ENCODE data around the gene C1orf141.

C1orf141 gene

GRCh38 chr1:67114162-67114561, 20.6 kb downstream of the C1orf141 start:
- no peak overlapping the region for H2BK15ac ChIP-seq (ENCODE audit: low read depth, poor library complexity, severe bottlenecking)
- H3K9ac ChIP-seq (ENCODE audit: low read length), result no peak overlapping the region
- H2BK5ac ChIP-seq (ENCODE audit: low read depth, low read length, poor library complexity, severe bottlenecking), result no peak overlapping the region
- no peak overlapping the region for H4K91ac ChIP-seq (ENCODE audit: low read length)
- H3K27ac ChIP-seq (ENCODE audit: low read length, poor library complexity, severe bottlenecking), result no peak overlapping the region
- H3K4me1 ChIP-seq (ENCODE audit: control insufficient read depth, insufficient read depth, low read depth, low read length), result peaks cover 1% of the 10 kb centered on the region
- no peaks in the 10 kb centered on the region for H3K27me3 ChIP-seq (ENCODE audit: control insufficient read depth in 1 of 2, insufficient read depth in 1 of 2, low read length in 2 of 2)
- H2BK12ac ChIP-seq (ENCODE audit: low read length in 2 of 2), result no peak overlapping the region
- H3K4me2 ChIP-seq (ENCODE audit: low read length, poor library complexity, severe bottlenecking), result no peak overlapping the region
- H3K36me3 ChIP-seq (ENCODE audit: control insufficient read depth in 1 of 2, insufficient read depth in 2 of 2, low read depth in 1 of 2, low read length in 2 of 2), result no peaks in the 10 kb centered on the region
- no peak overlapping the region for H3K4ac ChIP-seq (ENCODE audit: low read depth in 1 of 2, low read length in 2 of 2)
- no peak overlapping the region for H3K23ac ChIP-seq (ENCODE audit: low read length in 2 of 2)
- no peak overlapping the region for H3K18ac ChIP-seq (ENCODE audit: low read depth in 1 of 2, low read length in 2 of 2)
- H2AK5ac ChIP-seq (ENCODE audit: low read length, severe bottlenecking), result no peak overlapping the region
- DNase-seq, result no peak
- no peak overlapping the region for H2AFZ ChIP-seq (ENCODE audit: low read depth, low read length)
- H3K9me3 ChIP-seq (ENCODE audit: control insufficient read depth, low read length), result no peaks in the 10 kb centered on the region
- H2BK120ac ChIP-seq (ENCODE audit: low read depth, low read length), result no peak overlapping the region
- H3K14ac ChIP-seq (ENCODE audit: low read length in 2 of 2), result no peak overlapping the region
- no peak overlapping the region for H4K8ac ChIP-seq (ENCODE audit: low read length)
- 80% methylated on average over 1 of the region's 2 CpGs for WGBS
- no peak overlapping the region for H3K4me3 ChIP-seq (ENCODE audit: insufficient read depth in 1 of 2, low read depth in 1 of 2, low read length in 2 of 2)
- no peaks in the 10 kb centered on the region for H3K79me1 ChIP-seq (replicated peaks; ENCODE audit: low read length, poor library complexity, severe bottlenecking)

GRCh38 chr1:67110352-67110751, 24.4 kb downstream of the C1orf141 start:
- Histone ChIP-seq H2BK15ac (ENCODE audit: low read depth, poor library complexity, severe bottlenecking) (no peak overlapping the region), H3K4me3 (ENCODE audit: insufficient read depth in 1 of 2, low read depth in 1 of 2, low read length in 2 of 2) (no peak overlapping the region), H2BK5ac (ENCODE audit: low read depth, low read length, poor library complexity, severe bottlenecking) (no peak overlapping the region), H3K27me3 (ENCODE audit: control insufficient read depth in 1 of 2, insufficient read depth in 1 of 2, low read length in 2 of 2) (no peaks in the 10 kb centered on the region), H3K23ac (ENCODE audit: low read length in 2 of 2) (no peak overlapping the region), H3K4me2 (ENCODE audit: low read length, poor library complexity, severe bottlenecking) (no peak overlapping the region), H3K36me3 (ENCODE audit: control insufficient read depth in 1 of 2, insufficient read depth in 2 of 2, low read depth in 1 of 2, low read length in 2 of 2) (no peaks in the 10 kb centered on the region), H3K27ac (ENCODE audit: low read length, poor library complexity, severe bottlenecking) (no peak overlapping the region), H2BK12ac (ENCODE audit: low read length in 2 of 2) (no peak overlapping the region), H3K4ac (ENCODE audit: low read depth in 1 of 2, low read length in 2 of 2) (no peak overlapping the region), H3K9ac (ENCODE audit: low read length) (no peak overlapping the region), H3K9me3 (ENCODE audit: control insufficient read depth, low read length) (no peaks in the 10 kb centered on the region), H3K14ac (ENCODE audit: low read length in 2 of 2) (no peak overlapping the region), H2AK5ac (ENCODE audit: low read length, severe bottlenecking) (no peak overlapping the region), H3K79me1 (replicated peaks; ENCODE audit: low read length, poor library complexity, severe bottlenecking) (no peaks in the 10 kb centered on the region), H2AFZ (ENCODE audit: low read depth, low read length) (no peak overlapping the region), H2BK120ac (ENCODE audit: low read depth, low read length) (no peak overlapping the region), H4K91ac (ENCODE audit: low read length) (no peak overlapping the region), H3K18ac (ENCODE audit: low read depth in 1 of 2, low read length in 2 of 2) (no peak overlapping the region), H4K8ac (ENCODE audit: low read length) (no peak overlapping the region), H3K4me1 (ENCODE audit: control insufficient read depth, insufficient read depth, low read depth, low read length) (peaks cover 1% of the 10 kb centered on the region)
- DNase-seq, result no peak
- no CpG with 5 or more reads among the region's 2 CpGs for WGBS

GRCh38 chr1:67105508-67105907, 29.3 kb downstream of the C1orf141 start:
- H4K91ac ChIP-seq (ENCODE audit: low read length), result no peak overlapping the region
- no peak overlapping the region for H2BK12ac ChIP-seq (ENCODE audit: low read length in 2 of 2)
- H3K27ac ChIP-seq (ENCODE audit: low read length, poor library complexity, severe bottlenecking), result no peak overlapping the region
- no peak overlapping the region for H2BK120ac ChIP-seq (ENCODE audit: low read depth, low read length)
- no peak overlapping the region for H3K4me2 ChIP-seq (ENCODE audit: low read length, poor library complexity, severe bottlenecking)
- no peak overlapping the region for H3K18ac ChIP-seq (ENCODE audit: low read depth in 1 of 2, low read length in 2 of 2)
- H3K9me3 ChIP-seq (ENCODE audit: control insufficient read depth, low read length), result no peaks in the 10 kb centered on the region
- no peak overlapping the region for H2BK15ac ChIP-seq (ENCODE audit: low read depth, poor library complexity, severe bottlenecking)
- no peaks in the 10 kb centered on the region for H3K27me3 ChIP-seq (ENCODE audit: control insufficient read depth in 1 of 2, insufficient read depth in 1 of 2, low read length in 2 of 2)
- H3K4me3 ChIP-seq (ENCODE audit: insufficient read depth in 1 of 2, low read depth in 1 of 2, low read length in 2 of 2), result no peak overlapping the region
- no peak overlapping the region for H2AK5ac ChIP-seq (ENCODE audit: low read length, severe bottlenecking)
- H3K9ac ChIP-seq (ENCODE audit: low read length), result no peak overlapping the region
- H2AFZ ChIP-seq (ENCODE audit: low read depth, low read length), result no peak overlapping the region
- DNase-seq, result no peak
- WGBS, result 97% methylated on average over 2 of the region's 2 CpGs
- no peak overlapping the region for H3K14ac ChIP-seq (ENCODE audit: low read length in 2 of 2)
- no peak overlapping the region for H4K8ac ChIP-seq (ENCODE audit: low read length)
- no peak overlapping the region for H3K4ac ChIP-seq (ENCODE audit: low read depth in 1 of 2, low read length in 2 of 2)
- no peaks in the 10 kb centered on the region for H3K36me3 ChIP-seq (ENCODE audit: control insufficient read depth in 1 of 2, insufficient read depth in 2 of 2, low read depth in 1 of 2, low read length in 2 of 2)
- H3K4me1 ChIP-seq (ENCODE audit: control insufficient read depth, insufficient read depth, low read depth, low read length), result no peaks in the 10 kb centered on the region
- H3K23ac ChIP-seq (ENCODE audit: low read length in 2 of 2), result no peak overlapping the region
- no peaks in the 10 kb centered on the region for H3K79me1 ChIP-seq (replicated peaks; ENCODE audit: low read length, poor library complexity, severe bottlenecking)
- no peak overlapping the region for H2BK5ac ChIP-seq (ENCODE audit: low read depth, low read length, poor library complexity, severe bottlenecking)

- H3K27me3 ChIP-seq (ENCODE audit: control insufficient read depth in 1 of 2, insufficient read depth in 1 of 2, low read length in 2 of 2), result no peaks in the 10 kb centered on the region
- H3K36me3 ChIP-seq (ENCODE audit: control insufficient read depth in 1 of 2, insufficient read depth in 2 of 2, low read depth in 1 of 2, low read length in 2 of 2), result no peaks in the 10 kb centered on the region
- H3K9me3 ChIP-seq (ENCODE audit: control insufficient read depth, low read length), result no peaks in the 10 kb centered on the region
- H3K4ac ChIP-seq (ENCODE audit: low read depth in 1 of 2, low read length in 2 of 2), result no peak overlapping the region
- H2AK5ac ChIP-seq (ENCODE audit: low read length, severe bottlenecking), result no peak overlapping the region
- H3K79me1 ChIP-seq (replicated peaks; ENCODE audit: low read length, poor library complexity, severe bottlenecking), result no peaks in the 10 kb centered on the region
- no peak overlapping the region for H2BK15ac ChIP-seq (ENCODE audit: low read depth, poor library complexity, severe bottlenecking)
- H2AFZ ChIP-seq (ENCODE audit: low read depth, low read length), result no peak overlapping the region
- no peak overlapping the region for H2BK5ac ChIP-seq (ENCODE audit: low read depth, low read length, poor library complexity, severe bottlenecking)
- H3K14ac ChIP-seq (ENCODE audit: low read length in 2 of 2), result no peak overlapping the region
- no peak overlapping the region for H4K91ac ChIP-seq (ENCODE audit: low read length)
- H3K18ac ChIP-seq (ENCODE audit: low read depth in 1 of 2, low read length in 2 of 2), result no peak overlapping the region
- H3K27ac ChIP-seq (ENCODE audit: low read length, poor library complexity, severe bottlenecking), result no peak overlapping the region
- H2BK12ac ChIP-seq (ENCODE audit: low read length in 2 of 2), result no peak overlapping the region
- H2BK120ac ChIP-seq (ENCODE audit: low read depth, low read length), result no peak overlapping the region
- no peak overlapping the region for H3K4me3 ChIP-seq (ENCODE audit: insufficient read depth in 1 of 2, low read depth in 1 of 2, low read length in 2 of 2)
- H3K23ac ChIP-seq (ENCODE audit: low read length in 2 of 2), result no peak overlapping the region
- DNase-seq, result no peak
- no peak overlapping the region for H3K4me2 ChIP-seq (ENCODE audit: low read length, poor library complexity, severe bottlenecking)
- no CpG with 5 or more reads among the region's 1 CpG for WGBS
- no peak overlapping the region for H3K9ac ChIP-seq (ENCODE audit: low read length)
- H3K4me1 ChIP-seq (ENCODE audit: control insufficient read depth, insufficient read depth, low read depth, low read length), result no peaks in the 10 kb centered on the region
- no peak overlapping the region for H4K8ac ChIP-seq (ENCODE audit: low read length)
Observed at GRCh38 chr1:67103548-67103947, 31.2 kb downstream of the C1orf141 start.

Measured in mesenchymal stem cell (in vitro differentiated cells and primary cell).